Esophagus muscularis mucosa (tissue), 4 donors: ENCODE data around the gene MPHOSPH6. TPM values are rescaled to one million over a fixed set of nuclear protein-coding genes. Genes with fewer than 3 reads are reported as not detected.
"Not testable (repeated sequence)": the region's sequence is repeated elsewhere in the genome, so short reads cannot be mapped to it uniquely, and the experiment has no call there.

Experiments used
- DNase-seq: peaks from one replicate; pipeline ENCODE4 v3.0.0-alpha.2; 2017; ENCODE audit errors: extremely low spot score
- H3K27ac ChIP-seq, 4 donors: fragments of 200-600 bp; sonication (generic); replicated peaks in 1 of 4; 1 replicate in 3 of 4; 2 replicates in 1 of 4; pipeline ENCODE4 v1.5.1; 2016 to 2019; ENCODE audit warnings: mild to moderate bottlenecking in 1 of 4
- H3K27me3 ChIP-seq, 4 donors: fragments of 200-600 bp; sonication (generic); one replicate each; pipeline versions ENCODE4 v1.5.1 to v1.6.0; 2016 to 2019
- H3K36me3 ChIP-seq, 4 donors: fragments of 200-600 bp; sonication (generic); one replicate each; pipeline ENCODE4 v1.5.1; 2016 to 2019
- H3K4me1 ChIP-seq, 4 donors: fragments of 200-600 bp; sonication (generic); one replicate each; pipeline ENCODE4 v1.5.1; 2016 to 2019
- H3K4me3 ChIP-seq, 4 donors: fragments of 200-600 bp; sonication (generic); 1 replicate in 2 of 4; 2 replicates in 2 of 4; pipeline ENCODE4 v1.5.1; 2016 to 2019; ENCODE audit warnings: mild to moderate bottlenecking in 4 of 4, moderate library complexity in 1 of 4
- H3K9me3 ChIP-seq, 4 donors: fragments of 200-600 bp; sonication (generic); 1 replicate in 3 of 4; 2 replicates in 1 of 4; pipeline ENCODE4 v1.5.1; 2016 to 2019
- EP300 ChIP-seq: sonication (generic); formaldehyde crosslinking; IDR thresholded peaks from one replicate; pipeline ENCODE4 v1.6.1; 2017; ENCODE audit warnings: antibody characterized with exemption
- POLR2A ChIP-seq: fragments of 450-650 bp; IDR thresholded peaks from one replicate; pipeline ENCODE4 v1.6.1; 2017; ENCODE audit warnings: antibody characterized with exemption, moderate library complexity, mild to moderate bottlenecking, low read depth
- POLR2AphosphoS5 ChIP-seq, 2 donors: sonication (generic); formaldehyde crosslinking; IDR thresholded peaks; one replicate each; pipeline ENCODE4 v1.6.1; 2017; ENCODE audit warnings: antibody characterized with exemption in 2 of 2
- WGBS: methylation state at CpG from one replicate; pipeline ENCODE4 v1.1.5; 2018; 5-methylcytosine and 5-hydroxymethylcytosine counted together
- intact Hi-C: fragments of 100-400 bp; cut with DNase I; formaldehyde crosslinking; loops from one replicate; pipeline ENCODE4 v1.15.1; 2023
- total RNA-seq, 4 donors: library from RNA; depleted of rRNA; stranded (reverse); fragments of >200 nt; gene quantifications; one replicate each; pipeline versions ENCODE4 v1.1.0 to v1.2.1, GENCODE V29; 2016
- TF ChIP-seq, protein P1 (sequence below), 3 experiments: fragments of 200-600 bp in 2 of 3; fragments of 450-650 bp in 1 of 3; sonication (generic) in 2 of 3; IDR thresholded peaks; one replicate each; pipeline ENCODE4 v1.5.1; 2017 to 2019; ENCODE audit warnings: antibody characterized with exemption in 3 of 3, mild to moderate bottlenecking in 2 of 3, moderate library complexity in 1 of 3

The MPHOSPH6 gene, protein sequence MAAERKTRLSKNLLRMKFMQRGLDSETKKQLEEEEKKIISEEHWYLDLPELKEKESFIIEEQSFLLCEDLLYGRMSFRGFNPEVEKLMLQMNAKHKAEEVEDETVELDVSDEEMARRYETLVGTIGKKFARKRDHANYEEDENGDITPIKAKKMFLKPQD
- total RNA-seq: 10 to 100 TPM in 3 of 4 donors, 1 to 10 TPM in 1; 7.2 to 26.2 (median 12.6) TPM

DNA sequence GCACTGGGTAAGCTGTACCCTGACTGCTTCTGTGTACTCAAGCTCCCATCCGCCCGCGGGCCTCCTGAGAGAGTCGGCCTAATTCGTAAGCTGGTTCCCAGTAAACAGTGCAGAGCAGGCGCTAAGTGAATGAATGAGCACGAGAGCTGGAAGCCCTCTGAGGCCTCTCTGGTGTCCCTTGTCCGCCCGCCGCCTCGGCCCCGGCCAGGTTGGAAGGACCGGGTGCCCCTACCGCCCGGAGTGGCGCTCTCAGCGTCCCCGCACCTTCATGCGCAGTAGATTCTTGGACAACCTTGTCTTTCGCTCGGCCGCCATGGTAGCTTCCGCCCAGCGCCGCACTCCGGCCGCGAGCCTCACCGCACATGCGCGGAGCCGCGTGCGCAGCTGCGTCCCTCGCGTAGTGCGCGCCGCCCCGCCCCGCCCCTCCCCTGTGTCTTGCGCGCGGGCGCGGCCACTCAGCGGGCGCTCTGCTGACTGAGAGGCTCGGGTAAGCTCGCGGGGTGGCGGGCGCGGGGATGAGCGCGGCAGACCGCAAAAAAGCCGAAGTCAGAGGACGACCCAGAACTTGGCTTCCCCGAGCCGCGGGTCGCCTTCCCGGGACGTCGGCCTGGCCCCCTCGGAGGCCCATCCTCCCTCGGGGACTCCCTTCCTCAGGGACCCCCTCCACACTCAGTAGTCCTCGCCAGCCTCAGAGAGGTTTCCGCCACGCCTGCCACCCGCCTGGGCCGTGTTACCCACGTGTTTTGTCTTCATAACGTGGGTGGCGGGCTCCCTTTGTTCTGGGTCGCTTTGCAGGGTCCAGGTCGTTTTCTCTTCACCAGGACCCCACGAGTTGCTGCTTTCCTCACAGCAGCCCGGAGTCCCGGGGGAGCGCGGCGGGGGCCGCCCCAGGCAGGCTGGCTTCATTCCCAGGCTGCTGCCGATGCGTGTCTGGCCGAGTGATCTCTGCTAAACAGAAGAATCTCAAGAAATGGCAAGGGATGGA lies at the start of gene MPHOSPH6:
Gene MPHOSPH6, minus strand, starts transcription at position 364 of the 985 bp plus-strand sequence. Its CDS starts 49 bp downstream, at position 315.
- H3K27me3 ChIP-seq: peaks cover 0 to 11% (median 0%) of the 10 kb centered on the region in 4 donors
- under 1% methylated on average over 27 of the region's 89 CpGs for WGBS
- H3K4me1 ChIP-seq: peaks cover 11 to 29% (median 24%) of the 10 kb centered on the region in 4 donors
- peak; percentile 97 for DNase-seq
- peaks cover 0 to 10% (median 6%) of the 10 kb centered on the region in 4 donors for H3K36me3 ChIP-seq
- peak within 1 kb of the TSS; percentile 67 to 86 (median 68) for H3K4me3 ChIP-seq
- peak within 1 kb of the TSS; percentile 80 to 89 (median 84) for H3K27ac ChIP-seq
- TF ChIP-seq, protein P1, sequence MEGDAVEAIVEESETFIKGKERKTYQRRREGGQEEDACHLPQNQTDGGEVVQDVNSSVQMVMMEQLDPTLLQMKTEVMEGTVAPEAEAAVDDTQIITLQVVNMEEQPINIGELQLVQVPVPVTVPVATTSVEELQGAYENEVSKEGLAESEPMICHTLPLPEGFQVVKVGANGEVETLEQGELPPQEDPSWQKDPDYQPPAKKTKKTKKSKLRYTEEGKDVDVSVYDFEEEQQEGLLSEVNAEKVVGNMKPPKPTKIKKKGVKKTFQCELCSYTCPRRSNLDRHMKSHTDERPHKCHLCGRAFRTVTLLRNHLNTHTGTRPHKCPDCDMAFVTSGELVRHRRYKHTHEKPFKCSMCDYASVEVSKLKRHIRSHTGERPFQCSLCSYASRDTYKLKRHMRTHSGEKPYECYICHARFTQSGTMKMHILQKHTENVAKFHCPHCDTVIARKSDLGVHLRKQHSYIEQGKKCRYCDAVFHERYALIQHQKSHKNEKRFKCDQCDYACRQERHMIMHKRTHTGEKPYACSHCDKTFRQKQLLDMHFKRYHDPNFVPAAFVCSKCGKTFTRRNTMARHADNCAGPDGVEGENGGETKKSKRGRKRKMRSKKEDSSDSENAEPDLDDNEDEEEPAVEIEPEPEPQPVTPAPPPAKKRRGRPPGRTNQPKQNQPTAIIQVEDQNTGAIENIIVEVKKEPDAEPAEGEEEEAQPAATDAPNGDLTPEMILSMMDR (IDR thresholded peaks at IDR 0.05): peak in 2 of 3 experiments; percentile 30 to 43
- TF ChIP-seq POLR2A (no peak), EP300 (no peak), POLR2AphosphoS5 (IDR thresholded peaks at IDR 0.05) (peak; percentile 58 to 67)
- intact Hi-C loops: no loop called here
- no peaks in the 10 kb centered on the region for H3K9me3 ChIP-seq

DNA sequence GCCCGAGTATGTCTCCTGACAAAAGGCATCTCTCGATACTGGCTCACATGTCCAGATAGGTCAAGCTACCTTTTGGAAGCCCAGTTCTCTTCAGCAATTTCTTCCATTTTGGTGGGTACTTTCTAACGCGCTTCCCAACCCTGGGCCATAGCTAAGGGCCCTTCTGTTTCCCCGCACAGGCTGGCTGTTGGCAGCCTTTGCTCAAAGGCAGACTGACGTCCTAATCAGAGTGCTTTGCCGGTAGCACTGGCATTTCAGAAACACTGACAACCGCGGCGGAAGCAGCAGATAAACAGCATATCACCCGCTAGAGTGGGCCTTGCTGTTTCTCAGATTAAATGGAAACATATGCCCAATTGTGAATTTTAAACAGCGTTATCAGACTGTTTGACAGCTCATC lies 49.3 kb upstream of the MPHOSPH6 start:
- TF ChIP-seq, protein P1 (IDR thresholded peaks at IDR 0.05): no peak
- TF ChIP-seq POLR2AphosphoS5 (IDR thresholded peaks at IDR 0.05) (no peak), POLR2A (no peak), EP300 (no peak)
- WGBS: 68% methylated on average over 9 of the region's 12 CpGs
- Histone ChIP-seq H3K9me3 (no peaks in the 10 kb centered on the region), H3K4me3 (no peak overlapping the region), H3K27ac (no peak overlapping the region), H3K27me3 (peaks cover 0 to 4% (median 0%) of the 10 kb centered on the region in 4 donors), H3K36me3 (no peaks in the 10 kb centered on the region), H3K4me1 (no peaks in the 10 kb centered on the region)
- intact Hi-C loops: no loop called here
- no peak for DNase-seq

DNA sequence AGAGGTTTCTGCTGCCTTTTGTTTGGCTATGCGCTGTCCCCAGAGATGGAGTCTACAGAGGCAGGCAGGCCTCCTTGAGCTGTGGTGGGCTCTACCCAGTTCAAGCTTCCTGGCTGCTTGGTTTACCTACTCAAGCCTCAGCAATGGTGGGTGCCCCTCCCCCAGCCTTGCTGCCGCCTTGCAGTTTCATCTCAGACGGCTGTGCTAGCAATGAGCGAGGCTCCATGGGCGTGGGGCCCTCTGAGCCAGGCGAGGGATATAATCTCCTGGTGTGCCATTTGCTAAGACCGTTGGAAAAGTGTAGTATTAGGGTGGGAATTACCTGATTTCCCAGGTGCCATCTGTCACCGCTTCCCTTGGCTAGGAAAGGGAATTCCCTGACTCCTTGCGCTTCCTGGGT lies 39.3 kb upstream of the MPHOSPH6 start:
- 56% methylated on average over 9 of the region's 9 CpGs for WGBS
- intact Hi-C loops, H3K4me3 ChIP-seq: not testable (repeated sequence)

DNA sequence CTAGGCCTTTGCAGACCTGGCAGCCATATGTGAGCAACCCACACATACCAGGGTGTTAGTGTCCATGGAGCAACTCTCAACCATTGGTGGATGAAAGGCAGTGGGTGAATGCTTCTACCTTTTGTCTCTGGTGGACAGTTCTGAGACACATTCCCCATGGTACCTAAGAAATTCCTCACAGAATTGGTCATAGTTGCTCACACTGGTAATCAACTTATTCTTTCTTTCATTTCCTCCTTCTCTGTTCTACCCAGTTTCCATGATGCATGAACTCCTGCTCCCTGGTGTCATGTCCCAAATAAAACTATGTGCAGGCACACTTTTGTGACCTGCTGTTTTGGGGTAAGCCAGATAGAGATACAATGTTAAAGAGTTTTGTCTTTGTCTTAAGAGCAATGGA lies 33.2 kb upstream of the MPHOSPH6 start:
- Histone ChIP-seq H3K36me3 (no peaks in the 10 kb centered on the region), H3K4me1 (no peaks in the 10 kb centered on the region), H3K27ac (no peak overlapping the region), H3K9me3 (no peaks in the 10 kb centered on the region), H3K4me3 (no peak overlapping the region), H3K27me3 (no peaks in the 10 kb centered on the region)
- no peak for TF ChIP-seq EP300
- no peak for DNase-seq
- intact Hi-C loops: no loop called here

More for the DNA sequence above, 39.3 kb upstream of the MPHOSPH6 start:
- H3K27me3 ChIP-seq, DNase-seq, H3K27ac ChIP-seq, H3K4me1 ChIP-seq, H3K36me3 ChIP-seq: not testable (repeated sequence)
- peaks cover 0 to 14% (median 4%) of the 10 kb centered on the region in 4 donors for H3K9me3 ChIP-seq

DNA sequence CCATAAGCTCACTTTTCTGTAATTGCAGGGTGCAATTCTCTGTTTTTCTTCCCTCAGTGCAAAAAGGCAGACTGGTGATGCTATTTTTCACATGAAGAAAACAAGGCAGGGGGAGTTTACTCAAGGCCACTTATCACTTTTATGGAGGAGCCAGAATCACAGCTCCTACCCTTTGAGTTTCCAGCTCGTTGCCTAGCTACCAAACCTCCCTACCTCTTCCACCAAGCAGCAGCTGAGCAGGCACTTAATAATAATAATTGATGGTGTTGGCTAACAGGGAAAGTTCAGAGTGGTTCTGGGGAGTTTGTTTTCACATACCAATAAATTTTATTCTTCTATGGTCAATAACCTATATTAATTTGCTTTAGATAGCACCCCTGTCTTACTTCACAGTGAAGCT lies 31.9 kb upstream of the MPHOSPH6 start:
- Histone ChIP-seq H3K27ac (no peak overlapping the region), H3K4me1 (no peaks in the 10 kb centered on the region), H3K4me3 (no peak overlapping the region), H3K27me3 (no peaks in the 10 kb centered on the region), H3K36me3 (no peaks in the 10 kb centered on the region), H3K9me3 (no peaks in the 10 kb centered on the region)
- TF ChIP-seq POLR2A: no peak
- TF ChIP-seq, protein P1 (IDR thresholded peaks at IDR 0.05): no peak
- TF ChIP-seq EP300: no peak
- no peak for TF ChIP-seq POLR2AphosphoS5 (IDR thresholded peaks at IDR 0.05)
- intact Hi-C loops: no loop called here
- DNase-seq: no peak
- WGBS: 65% methylated on average over 1 of the region's 1 CpG
